Measurements from ENCODE around the gene JKAMP. TPM values are rescaled to one million over a fixed set of nuclear protein-coding genes. Genes with fewer than 3 reads are reported as not detected.

The JKAMP gene
- total RNA-seq, 2 experiments from 2014 or later: 21.1 to 24.9 TPM

DNA sequence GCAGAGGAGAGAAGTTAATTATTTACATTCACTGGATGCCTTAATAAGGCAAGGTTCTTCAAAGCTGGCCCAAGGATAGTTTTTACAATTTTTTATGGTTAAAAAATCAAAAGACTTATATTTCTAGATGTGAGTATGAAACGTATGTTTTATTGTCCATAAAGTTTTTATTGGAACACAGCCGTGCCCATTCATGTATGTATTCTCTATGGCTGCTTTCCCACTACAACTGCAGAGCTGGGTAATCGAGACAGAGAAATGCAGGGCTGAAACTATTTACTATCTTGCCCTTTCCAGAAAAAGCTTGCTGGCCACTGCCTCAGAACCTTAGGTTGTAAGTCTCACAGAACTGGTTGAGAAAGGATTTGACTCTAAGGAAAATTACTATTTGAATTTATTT is 16.4 kb downstream of the JKAMP start:
- CTCF ChIA-PET (ENCODE audit: unreplicated experiment): no interaction called here
- Histone ChIP-seq H4K20me1 (ENCODE audit: insufficient read depth, low read length) (no peaks in the 10 kb centered on the region), H3K27ac (ENCODE audit: low read depth, low read length, poor library complexity, severe bottlenecking) (no peak overlapping the region), H2AFZ (ENCODE audit: low read length) (no peak overlapping the region), H3K9me2 (ENCODE audit: insufficient read depth, low read length) (no peaks in the 10 kb centered on the region), H3K4me2 (ENCODE audit: low read length) (no peak overlapping the region), H3K79me2 (ENCODE audit: insufficient read depth, low read depth, low read length) (no peaks in the 10 kb centered on the region), H3K4me1 (ENCODE audit: insufficient read depth, low read length, poor library complexity, severe bottlenecking) (no peaks in the 10 kb centered on the region), H3K4me3 (ENCODE audit: low read depth, low read length, poor library complexity, severe bottlenecking) (no peak overlapping the region), H3K9me3 (ENCODE audit: low read length) (no peaks in the 10 kb centered on the region), H3K36me3 (ENCODE audit: insufficient read depth, low read length) (peaks cover 61% of the 10 kb centered on the region)
- intact Hi-C loops (cut with micrococcal nuclease; ENCODE audit: unreplicated experiment): no loop called here
- DNase-seq (ENCODE audit: low spot score): no peak
- BruUV-seq (replicated peaks): no TSS peak
- POLR2A ChIA-PET: no interaction called here
- TF ChIP-seq, protein P1, sequence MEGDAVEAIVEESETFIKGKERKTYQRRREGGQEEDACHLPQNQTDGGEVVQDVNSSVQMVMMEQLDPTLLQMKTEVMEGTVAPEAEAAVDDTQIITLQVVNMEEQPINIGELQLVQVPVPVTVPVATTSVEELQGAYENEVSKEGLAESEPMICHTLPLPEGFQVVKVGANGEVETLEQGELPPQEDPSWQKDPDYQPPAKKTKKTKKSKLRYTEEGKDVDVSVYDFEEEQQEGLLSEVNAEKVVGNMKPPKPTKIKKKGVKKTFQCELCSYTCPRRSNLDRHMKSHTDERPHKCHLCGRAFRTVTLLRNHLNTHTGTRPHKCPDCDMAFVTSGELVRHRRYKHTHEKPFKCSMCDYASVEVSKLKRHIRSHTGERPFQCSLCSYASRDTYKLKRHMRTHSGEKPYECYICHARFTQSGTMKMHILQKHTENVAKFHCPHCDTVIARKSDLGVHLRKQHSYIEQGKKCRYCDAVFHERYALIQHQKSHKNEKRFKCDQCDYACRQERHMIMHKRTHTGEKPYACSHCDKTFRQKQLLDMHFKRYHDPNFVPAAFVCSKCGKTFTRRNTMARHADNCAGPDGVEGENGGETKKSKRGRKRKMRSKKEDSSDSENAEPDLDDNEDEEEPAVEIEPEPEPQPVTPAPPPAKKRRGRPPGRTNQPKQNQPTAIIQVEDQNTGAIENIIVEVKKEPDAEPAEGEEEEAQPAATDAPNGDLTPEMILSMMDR (conservative IDR thresholded peaks at IDR 0.05; ENCODE audit: low read length): no peak
- TF ChIP-seq EZH2phosphoT487 (IDR thresholded peaks at IDR 0.05; ENCODE audit: borderline replicate concordance, low read depth, low read length): no peak

DNA sequence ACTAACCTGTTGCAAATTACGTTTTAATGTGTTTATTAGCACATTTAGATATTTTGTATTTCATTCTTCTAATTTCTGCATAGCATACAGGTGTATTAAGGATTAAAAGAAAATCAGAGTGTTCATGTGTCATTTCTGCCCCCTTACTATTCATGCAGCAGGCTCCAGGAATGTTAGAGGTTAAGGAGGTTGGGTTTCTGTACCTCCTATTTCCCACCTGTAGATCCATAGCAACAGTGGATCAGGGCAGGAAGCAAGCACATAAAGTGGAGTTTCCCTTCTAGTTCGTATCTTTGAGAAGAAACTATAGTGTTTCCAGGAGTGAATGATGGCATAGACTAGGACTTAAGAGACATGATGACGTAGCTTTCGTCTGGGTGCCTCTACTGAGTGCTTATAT is 18.9 kb downstream of the JKAMP start:
- H3K4me3 ChIP-seq (ENCODE audit: low read depth, low read length, poor library complexity, severe bottlenecking): no peak overlapping the region
- H3K9me2 ChIP-seq (ENCODE audit: insufficient read depth, low read length): no peaks in the 10 kb centered on the region
- ChIA-PET POLR2A (no interaction called here), CTCF (ENCODE audit: unreplicated experiment) (no interaction called here)
- H3K27ac ChIP-seq (ENCODE audit: low read depth, low read length, poor library complexity, severe bottlenecking): no peak overlapping the region
- H3K4me1 ChIP-seq (ENCODE audit: insufficient read depth, low read length, poor library complexity, severe bottlenecking): no peaks in the 10 kb centered on the region
- H3K36me3 ChIP-seq (ENCODE audit: insufficient read depth, low read length): peaks cover 41% of the 10 kb centered on the region
- DNase-seq (ENCODE audit: low spot score): no peak
- intact Hi-C loops (cut with micrococcal nuclease; ENCODE audit: unreplicated experiment): no loop called here
- H2AFZ ChIP-seq (ENCODE audit: low read length): no peak overlapping the region
- H3K9me3 ChIP-seq (ENCODE audit: low read length): no peaks in the 10 kb centered on the region
- TF ChIP-seq, protein P1 (conservative IDR thresholded peaks at IDR 0.05; ENCODE audit: low read length): no peak
- TF ChIP-seq EZH2phosphoT487 (IDR thresholded peaks at IDR 0.05; ENCODE audit: borderline replicate concordance, low read depth, low read length): no peak
- no peak overlapping the region for H3K4me2 ChIP-seq (ENCODE audit: low read length)
- no peaks in the 10 kb centered on the region for H3K79me2 ChIP-seq (ENCODE audit: insufficient read depth, low read depth, low read length)
- BruUV-seq (replicated peaks): no TSS peak
- no peaks in the 10 kb centered on the region for H4K20me1 ChIP-seq (ENCODE audit: insufficient read depth, low read length)

DNA sequence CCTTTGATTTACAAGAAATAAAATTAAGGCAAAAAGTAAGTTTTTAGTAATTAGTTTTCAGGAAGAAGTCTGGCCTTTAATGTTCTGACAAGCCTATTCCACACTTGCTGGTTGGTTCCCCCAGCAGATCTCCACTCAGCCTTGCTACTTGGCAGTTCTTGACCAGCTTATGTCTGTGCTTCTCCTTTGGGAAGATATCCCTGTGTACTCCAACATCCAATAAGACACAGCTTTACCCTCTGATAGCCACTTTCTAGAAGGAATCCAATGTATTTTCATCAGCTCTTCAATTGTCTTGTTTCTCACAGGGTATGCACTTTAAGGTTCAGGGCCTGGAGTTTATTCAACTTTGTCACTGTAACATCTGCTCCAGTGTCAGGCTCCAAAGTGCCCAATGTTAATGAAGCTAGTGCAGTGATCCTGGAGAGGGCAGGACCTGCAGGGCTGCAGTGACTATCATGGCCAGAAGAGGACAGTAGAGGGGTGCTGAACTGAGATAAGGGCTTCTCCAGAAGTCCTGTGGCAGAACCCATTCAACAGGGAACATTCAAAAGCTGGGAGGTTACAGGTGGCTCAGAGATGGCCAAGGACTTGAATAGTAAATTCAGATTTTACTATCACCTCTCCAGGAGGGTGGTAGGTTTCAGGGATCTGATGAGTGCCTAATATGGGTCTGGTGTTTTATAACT is 22.9 kb downstream of the JKAMP start:
- intact Hi-C loops (cut with micrococcal nuclease; ENCODE audit: unreplicated experiment): no loop called here
- TF ChIP-seq EZH2phosphoT487 (IDR thresholded peaks at IDR 0.05; ENCODE audit: borderline replicate concordance, low read depth, low read length): no peak
- TF ChIP-seq, protein P1 (conservative IDR thresholded peaks at IDR 0.05; ENCODE audit: low read length): peak; percentile 87

More for the DNA sequence above, 22.9 kb downstream of the JKAMP start:
- CTCF ChIA-PET (ENCODE audit: unreplicated experiment): interaction anchor here (0.6 to 0.9 kb wide), 2 partner anchors 11 to 23 kb away, joined by 3 to 4 read pairs; partner anchors contain the start of genes JKAMP and L3HYPDH
- Histone ChIP-seq H3K4me1 (ENCODE audit: insufficient read depth, low read length, poor library complexity, severe bottlenecking) (no peaks in the 10 kb centered on the region), H3K4me2 (ENCODE audit: low read length) (no peak overlapping the region), H3K9me2 (ENCODE audit: insufficient read depth, low read length) (no peaks in the 10 kb centered on the region), H4K20me1 (ENCODE audit: insufficient read depth, low read length) (no peaks in the 10 kb centered on the region), H2AFZ (ENCODE audit: low read length) (no peak overlapping the region), H3K79me2 (ENCODE audit: insufficient read depth, low read depth, low read length) (no peaks in the 10 kb centered on the region), H3K9me3 (ENCODE audit: low read length) (no peaks in the 10 kb centered on the region), H3K36me3 (ENCODE audit: insufficient read depth, low read length) (peaks cover 10% of the 10 kb centered on the region; the same call in 1 of the 2 replicates), H3K27ac (ENCODE audit: low read depth, low read length, poor library complexity, severe bottlenecking) (no peak overlapping the region), H3K4me3 (ENCODE audit: low read depth, low read length, poor library complexity, severe bottlenecking) (no peak overlapping the region)
- no TSS peak for BruUV-seq (replicated peaks)
- POLR2A ChIA-PET: interaction anchor here (0.6 to 2.0 kb wide), 3 partner anchors 23 to 1267 kb away, joined by 3 to 4 read pairs (median 3); partner anchors contain the start of genes JKAMP and L3HYPDH
- DNase-seq (ENCODE audit: low spot score): peak; percentile 52

All from OCI-LY7 (cell line).